ENCODE measurements around the gene TRMT2A.

- no peak for TF ChIP-seq CTCF (IDR thresholded peaks at IDR 0.05)
- TF ChIP-seq POLR2A (IDR thresholded peaks at IDR 0.05), result no peak
Observed at GRCh38 chr22:20146777-20147176, 29.8 kb upstream of the TRMT2A start.
